Erythroblast (primary cell): ENCODE measurements around the gene NOD2.

Experiments used
- GATA1 ChIP-seq: IDR thresholded peaks from 2 replicates; pipeline ENCODE4 v1.6.1; 2011; ENCODE audit warnings: low read depth, mild to moderate bottlenecking, control low read depth, low read length, moderate library complexity
- POLR2A ChIP-seq: IDR thresholded peaks from 2 replicates; pipeline ENCODE4 v1.6.1; 2011; ENCODE audit warnings: mild to moderate bottlenecking, low read length

- TF ChIP-seq POLR2A (no peak), GATA1 (no peak)
These were observed 45.6 kb downstream of the NOD2 start for GRCh38 chr16:50739031-50739430.
